ENCODE results near the gene TFIP11.

The TFIP11 gene

DNA sequence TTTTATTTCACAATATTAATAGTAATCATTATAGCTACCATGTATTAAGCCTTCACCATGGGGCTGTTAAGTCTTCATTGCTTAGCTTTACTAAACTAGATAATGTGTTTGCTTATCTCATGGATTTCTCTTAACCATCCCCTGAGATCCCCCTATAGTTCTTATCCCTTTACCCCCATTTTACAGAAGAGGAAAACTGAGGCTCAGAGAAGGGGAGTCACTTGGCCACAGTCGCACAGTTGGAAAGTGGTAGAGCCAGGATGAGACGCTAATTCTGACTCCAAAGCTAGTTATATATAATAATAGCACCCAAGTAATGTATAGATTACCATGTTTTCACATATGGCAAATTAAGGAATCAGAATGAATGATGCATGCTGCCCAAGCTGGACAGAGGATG lies 9.7 kb upstream of the TFIP11 start:
- DNase-seq (ENCODE audit: insufficient read length) (no peak), FAIRE-seq (no peak)
- TF ChIP-seq POLR2AphosphoS5 (IDR thresholded peaks at IDR 0.05; ENCODE audit: low read depth, low read length), result no peak
- TF ChIP-seq POLR2A (IDR thresholded peaks at IDR 0.05; ENCODE audit: low read depth, low read length), result no peak
- no peak for TF ChIP-seq TAF1 (IDR thresholded peaks at IDR 0.05; ENCODE audit: borderline replicate concordance, low read depth, low read length)

DNA sequence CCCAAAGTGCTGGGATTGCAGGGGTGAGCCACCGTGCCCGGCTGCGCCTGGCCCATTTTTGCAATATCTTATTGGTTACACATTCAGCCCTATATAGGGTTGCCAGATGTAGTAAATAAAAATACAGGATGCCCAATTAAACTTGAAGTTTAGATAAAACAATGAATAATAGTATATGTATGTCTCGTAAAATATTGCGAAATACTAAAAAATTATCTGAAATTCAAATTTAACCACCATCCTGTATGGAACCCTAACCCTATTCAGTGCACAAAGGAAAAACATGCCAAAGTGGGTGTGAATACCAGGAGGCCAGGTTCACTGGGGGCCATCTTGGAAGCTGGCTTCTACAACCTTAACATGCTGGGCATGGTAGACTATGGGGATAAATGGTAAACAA lies 5.2 kb upstream of the TFIP11 start:
- FAIRE-seq, result no peak
- TF ChIP-seq POLR2AphosphoS5 (IDR thresholded peaks at IDR 0.05; ENCODE audit: low read depth, low read length) (no peak), POLR2A (IDR thresholded peaks at IDR 0.05; ENCODE audit: low read depth, low read length) (no peak), TAF1 (IDR thresholded peaks at IDR 0.05; ENCODE audit: borderline replicate concordance, low read depth, low read length) (no peak)
- no peak for DNase-seq (ENCODE audit: insufficient read length)

DNA sequence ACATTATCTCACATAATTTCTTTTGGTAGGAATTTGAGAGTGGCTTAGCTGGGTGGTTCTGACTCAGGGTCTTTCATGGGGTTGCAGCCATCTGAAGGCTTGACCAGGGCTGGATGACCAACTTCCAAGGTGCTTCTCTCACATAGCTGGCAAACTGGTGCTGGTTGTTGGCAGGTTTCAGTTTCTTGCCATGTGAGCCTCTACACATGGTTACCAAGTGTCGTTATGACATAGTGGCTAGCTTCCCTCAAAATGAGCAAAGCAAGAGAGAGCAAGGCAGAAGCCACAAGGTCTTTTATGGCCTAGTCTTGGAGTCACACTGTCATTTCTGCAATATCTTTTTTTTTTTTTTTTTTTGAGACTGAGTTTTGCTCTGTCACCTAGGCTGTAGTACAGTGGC lies 4.2 kb upstream of the TFIP11 start:
- no peak for TF ChIP-seq TAF1 (IDR thresholded peaks at IDR 0.05; ENCODE audit: borderline replicate concordance, low read depth, low read length)
- no peak for TF ChIP-seq POLR2AphosphoS5 (IDR thresholded peaks at IDR 0.05; ENCODE audit: low read depth, low read length)
- no peak for TF ChIP-seq POLR2A (IDR thresholded peaks at IDR 0.05; ENCODE audit: low read depth, low read length)
- DNase-seq (ENCODE audit: insufficient read length) (no peak), FAIRE-seq (no peak)

DNA sequence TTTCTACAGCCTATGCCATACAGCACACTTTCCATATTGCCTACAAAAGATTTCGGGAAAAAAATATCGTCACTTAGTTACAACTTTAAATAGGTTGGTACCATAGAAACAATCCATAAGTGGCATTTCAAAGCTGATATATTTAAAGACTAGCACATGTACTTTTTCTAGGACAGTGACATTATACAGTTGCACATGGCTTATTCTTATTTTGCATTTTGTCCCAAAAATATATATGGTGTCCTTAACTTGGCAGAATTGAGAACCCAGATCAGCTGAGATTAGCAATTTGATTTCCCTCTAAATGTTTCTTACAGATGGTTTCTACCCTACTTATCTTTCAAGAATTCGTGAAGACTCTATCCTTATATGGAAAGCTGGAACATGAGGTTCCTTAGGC lies 3.7 kb upstream of the TFIP11 start:
- TF ChIP-seq POLR2AphosphoS5 (IDR thresholded peaks at IDR 0.05; ENCODE audit: low read depth, low read length), result no peak
- no peak for TF ChIP-seq POLR2A (IDR thresholded peaks at IDR 0.05; ENCODE audit: low read depth, low read length)
- no peak for TF ChIP-seq TAF1 (IDR thresholded peaks at IDR 0.05; ENCODE audit: borderline replicate concordance, low read depth, low read length)
- DNase-seq (ENCODE audit: insufficient read length), result no peak
- FAIRE-seq, result no peak

DNA sequence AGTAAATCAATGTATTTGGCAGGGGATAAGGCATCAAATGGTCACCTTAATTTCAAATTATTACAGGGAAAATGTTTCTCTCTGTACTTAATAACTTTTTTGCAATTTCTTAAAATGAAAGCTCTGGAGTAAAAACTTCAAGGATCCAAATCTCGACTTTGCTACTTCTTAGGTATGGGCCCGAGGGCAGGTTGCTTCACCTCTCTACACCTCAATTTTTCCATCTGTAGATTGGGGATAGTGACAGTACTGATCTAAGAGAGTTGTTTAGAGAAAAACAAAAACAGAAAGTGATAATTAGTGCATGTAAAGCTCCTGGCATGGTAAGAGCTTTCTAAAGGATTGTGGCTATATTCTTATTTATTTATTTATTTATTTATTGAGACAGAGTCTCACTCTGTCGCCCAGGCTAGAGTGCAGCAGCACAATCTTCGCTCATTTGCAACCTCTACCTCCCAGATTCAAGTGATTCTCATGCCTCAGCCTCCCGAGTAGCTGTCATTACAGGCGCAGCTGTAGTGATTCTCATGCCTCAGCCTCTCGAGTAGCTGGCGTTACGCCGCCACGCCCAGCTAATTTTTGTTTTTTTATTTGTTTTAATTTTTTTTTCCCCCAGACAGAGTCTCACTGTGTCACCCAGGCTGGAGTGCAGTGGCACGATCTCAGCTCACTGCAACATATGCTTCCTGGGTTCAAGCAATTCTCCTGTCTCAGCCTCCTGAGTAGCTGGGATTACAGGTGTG lies 2.3 kb upstream of the TFIP11 start:
- no peak for DNase-seq (ENCODE audit: insufficient read length)
- TF ChIP-seq TAF1 (IDR thresholded peaks at IDR 0.05; ENCODE audit: borderline replicate concordance, low read depth, low read length) (no peak), POLR2AphosphoS5 (IDR thresholded peaks at IDR 0.05; ENCODE audit: low read depth, low read length) (no peak), POLR2A (IDR thresholded peaks at IDR 0.05; ENCODE audit: low read depth, low read length) (no peak)
- FAIRE-seq, result no peak

DNA sequence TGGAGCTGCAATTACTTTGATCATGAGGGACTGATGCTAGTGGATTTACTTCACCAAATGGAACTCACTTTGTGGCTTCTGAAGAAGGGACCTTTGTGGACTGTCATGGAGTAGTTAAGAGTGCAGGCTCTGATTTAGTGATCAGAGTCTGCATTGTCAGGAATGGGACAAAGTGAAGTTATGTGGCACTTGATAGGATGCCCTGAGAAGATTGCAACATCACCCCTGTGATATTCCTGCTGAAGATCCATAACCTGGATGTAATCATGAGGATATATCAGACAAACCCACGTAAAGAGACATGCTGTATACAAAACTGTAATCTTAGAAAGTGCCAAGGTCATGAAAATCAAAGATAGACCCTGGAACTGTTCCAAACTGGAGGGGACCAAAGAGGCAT lies 1.6 kb upstream of the TFIP11 start:
- TF ChIP-seq TAF1 (IDR thresholded peaks at IDR 0.05; ENCODE audit: borderline replicate concordance, low read depth, low read length) (no peak), POLR2AphosphoS5 (IDR thresholded peaks at IDR 0.05; ENCODE audit: low read depth, low read length) (no peak), POLR2A (IDR thresholded peaks at IDR 0.05; ENCODE audit: low read depth, low read length) (no peak)
- FAIRE-seq (no peak), DNase-seq (ENCODE audit: insufficient read length) (no peak)

DNA sequence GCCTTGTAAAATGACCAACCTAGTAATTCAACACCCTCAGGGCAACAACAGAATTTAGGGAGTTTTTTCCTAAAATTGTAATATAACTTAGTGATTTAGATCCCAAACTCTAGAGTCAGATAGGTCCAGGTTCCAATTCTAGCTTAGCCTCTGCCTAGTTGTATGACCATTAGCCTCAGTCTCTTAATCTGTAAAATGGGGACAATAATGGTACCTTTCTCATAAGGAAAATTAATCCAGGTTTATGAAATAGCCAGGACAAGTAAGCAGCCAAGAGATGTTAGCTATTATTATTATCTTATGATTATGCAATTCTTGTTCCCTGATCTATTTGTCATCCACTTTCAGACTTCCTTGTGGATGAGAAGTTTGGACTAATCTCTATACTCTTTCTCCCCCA lies 4.1 kb downstream of the TFIP11 start:
- FAIRE-seq, result no peak
- no peak for DNase-seq (ENCODE audit: insufficient read length)
- no peak for TF ChIP-seq POLR2A (IDR thresholded peaks at IDR 0.05; ENCODE audit: low read depth, low read length)

DNA sequence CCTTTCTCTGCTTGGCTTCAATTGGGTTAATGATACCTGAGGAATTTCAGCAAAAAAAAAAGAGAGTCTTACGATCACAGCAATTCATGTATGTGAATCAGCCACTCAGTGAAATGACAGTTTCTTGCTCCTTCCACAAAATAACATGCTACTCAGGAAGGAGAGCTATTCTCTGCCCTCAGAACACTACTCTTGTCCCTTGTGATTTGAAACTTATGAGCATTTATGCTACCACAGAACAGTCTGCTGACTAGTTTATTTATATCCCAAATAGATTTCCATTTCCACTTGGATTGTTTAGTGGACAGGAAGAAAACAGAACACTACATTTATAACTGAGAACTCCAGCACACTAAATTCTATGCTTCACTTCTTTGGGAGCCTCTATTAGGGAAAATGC lies 8.5 kb downstream of the TFIP11 start:
- FAIRE-seq (no peak), DNase-seq (ENCODE audit: insufficient read length) (no peak)
- TF ChIP-seq TAF1 (IDR thresholded peaks at IDR 0.05; ENCODE audit: borderline replicate concordance, low read depth, low read length), result no peak
- no peak for TF ChIP-seq POLR2AphosphoS5 (IDR thresholded peaks at IDR 0.05; ENCODE audit: low read depth, low read length)
- no peak for TF ChIP-seq POLR2A (IDR thresholded peaks at IDR 0.05; ENCODE audit: low read depth, low read length)

DNA sequence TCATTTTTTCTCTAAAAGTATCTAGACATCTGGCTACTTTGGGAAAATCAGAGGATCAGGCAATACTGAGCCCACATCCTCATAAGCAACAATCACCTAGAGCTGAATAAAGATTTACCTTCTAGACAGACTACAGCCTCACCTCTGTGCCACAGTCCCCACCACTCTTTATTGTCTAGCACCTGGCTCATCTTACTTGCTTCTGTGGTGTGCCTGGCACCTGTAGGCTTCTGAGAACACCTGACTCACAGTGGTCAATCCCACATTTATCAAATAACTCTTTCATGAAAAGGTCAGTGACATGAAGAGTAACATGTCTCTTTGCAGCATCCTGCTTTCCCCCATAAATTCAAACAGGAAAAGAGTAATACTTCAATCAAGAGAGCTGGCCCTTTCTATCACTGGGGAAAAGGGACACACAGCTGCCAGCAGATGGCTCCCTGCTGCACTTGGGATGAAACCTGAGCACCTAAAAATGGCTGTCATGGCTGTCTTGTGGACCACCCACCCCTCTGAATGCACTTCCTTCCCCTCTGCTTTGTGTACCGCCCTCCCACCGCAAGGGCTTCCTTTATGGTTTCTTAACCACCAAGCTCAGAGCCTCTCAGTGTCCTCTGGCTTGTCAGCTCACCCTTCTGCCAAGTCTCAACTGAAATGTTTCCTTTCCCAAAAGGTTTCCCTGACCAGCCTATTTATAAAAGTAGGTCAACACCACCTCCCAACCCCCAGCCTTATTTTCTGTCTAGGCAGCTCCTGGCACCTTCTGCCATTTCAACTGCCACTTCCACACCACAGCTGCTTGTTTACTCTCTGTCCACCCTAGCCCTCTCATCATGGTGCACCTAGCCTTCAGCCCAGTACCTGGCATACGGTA lies 9.3 kb downstream of the TFIP11 start:
- FAIRE-seq, result peak; percentile 79
- peak; percentile 31 for DNase-seq (ENCODE audit: insufficient read length)
- TF ChIP-seq TAF1 (IDR thresholded peaks at IDR 0.05; ENCODE audit: borderline replicate concordance, low read depth, low read length), result no peak
- TF ChIP-seq POLR2A (IDR thresholded peaks at IDR 0.05; ENCODE audit: low read depth, low read length), result no peak
- TF ChIP-seq POLR2AphosphoS5 (IDR thresholded peaks at IDR 0.05; ENCODE audit: low read depth, low read length), result 0 out of 2 replicates have a peak, but pooled peaks have one; percentile 6

DNA sequence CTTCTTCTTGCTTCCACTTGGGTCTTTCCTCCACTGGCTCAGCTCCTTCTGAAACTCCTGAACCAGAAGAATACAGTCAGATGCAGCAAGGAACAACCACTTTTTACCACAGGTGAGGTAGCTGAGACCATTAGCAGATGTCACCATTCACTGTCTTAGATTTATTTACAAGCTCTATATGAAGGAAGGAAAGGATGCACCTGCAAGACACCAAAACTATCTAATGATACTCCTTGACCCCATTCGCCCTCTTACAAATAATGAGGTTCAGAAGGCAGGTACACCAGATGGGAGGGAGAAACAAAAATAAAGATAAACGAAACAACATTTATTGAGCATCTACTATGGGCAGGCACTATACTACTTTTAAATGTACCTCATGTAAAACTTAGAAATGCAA lies 10.3 kb downstream of the TFIP11 start:
- TF ChIP-seq POLR2AphosphoS5 (IDR thresholded peaks at IDR 0.05; ENCODE audit: low read depth, low read length), result no peak
- no peak for TF ChIP-seq TAF1 (IDR thresholded peaks at IDR 0.05; ENCODE audit: borderline replicate concordance, low read depth, low read length)
- no peak for TF ChIP-seq POLR2A (IDR thresholded peaks at IDR 0.05; ENCODE audit: low read depth, low read length)
- FAIRE-seq (no peak), DNase-seq (ENCODE audit: insufficient read length) (no peak)

DNA sequence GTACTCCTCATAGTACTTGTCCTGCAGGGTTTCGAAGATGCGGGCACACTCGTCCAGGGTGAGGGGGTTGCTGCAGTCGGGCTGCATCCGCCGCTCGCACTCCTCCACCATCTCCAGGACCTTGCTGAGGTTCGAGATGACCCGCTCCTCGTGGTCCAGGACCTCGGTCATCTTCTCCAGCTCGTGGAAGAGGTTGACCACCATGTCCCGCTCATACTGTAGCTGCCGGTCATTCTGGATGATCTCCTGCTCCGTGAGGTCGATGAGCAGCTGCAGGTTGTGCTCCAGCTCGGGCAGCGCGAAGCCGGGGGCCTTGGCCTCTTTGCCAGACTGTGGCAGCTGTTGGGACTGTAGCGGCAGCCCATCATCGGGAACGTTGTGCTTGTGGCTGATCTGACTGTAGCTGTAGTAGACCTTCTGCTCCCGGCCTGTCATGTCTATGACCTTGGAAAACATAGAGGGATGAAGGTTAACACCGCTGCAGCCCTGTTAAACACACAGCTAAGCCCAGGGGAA lies 13.0 kb downstream of the TFIP11 start:
- FAIRE-seq (no peak), DNase-seq (ENCODE audit: insufficient read length) (no peak)
- TF ChIP-seq TAF1 (IDR thresholded peaks at IDR 0.05; ENCODE audit: borderline replicate concordance, low read depth, low read length) (no peak), POLR2A (IDR thresholded peaks at IDR 0.05; ENCODE audit: low read depth, low read length) (no peak), POLR2AphosphoS5 (IDR thresholded peaks at IDR 0.05; ENCODE audit: low read depth, low read length) (no peak)

DNA sequence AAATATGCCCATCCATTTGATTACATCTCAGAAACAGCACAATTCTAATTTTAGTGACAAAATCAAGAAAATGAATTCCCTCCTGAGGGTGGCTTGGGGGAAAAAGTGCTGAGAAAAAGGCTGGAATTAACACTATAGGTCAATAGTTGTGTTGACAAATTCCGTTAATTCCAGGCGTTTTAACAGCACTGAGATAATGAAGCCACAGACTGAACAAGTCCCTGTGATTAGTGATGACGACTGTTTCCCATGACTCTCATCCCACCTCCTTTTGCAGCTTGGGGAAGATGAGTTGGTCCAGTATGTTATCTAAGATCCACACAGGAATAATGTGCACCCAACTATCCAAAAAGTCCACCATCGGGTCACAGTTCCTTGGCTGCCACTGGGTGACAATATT lies 15.8 kb downstream of the TFIP11 start:
- DNase-seq (ENCODE audit: insufficient read length), result no peak
- FAIRE-seq, result no peak
- TF ChIP-seq POLR2AphosphoS5 (IDR thresholded peaks at IDR 0.05; ENCODE audit: low read depth, low read length), result no peak
- TF ChIP-seq POLR2A (IDR thresholded peaks at IDR 0.05; ENCODE audit: low read depth, low read length), result no peak
- no peak for TF ChIP-seq TAF1 (IDR thresholded peaks at IDR 0.05; ENCODE audit: borderline replicate concordance, low read depth, low read length)
